ENCODE data around the gene THBS1.
A peak's percentile ranks its signal among the peaks of the same experiment; 100 is the strongest.

The THBS1 gene

GRCh38 chr15:39575180-39575579 lies 5.7 kb upstream of the THBS1 start:
- no peak for DNase-seq

GRCh38 chr15:39578851-39579486 lies 1.9 kb upstream of the THBS1 start:
- peak; percentile 32 for DNase-seq

- DNase-seq, result peak; percentile 72
Observed at GRCh38 chr15:39579487-39580116, 1.3 kb upstream of the THBS1 start.

GRCh38 chr15:39580117-39580484 lies 778 bp upstream of the THBS1 start:
- DNase-seq, result peak; percentile 97

- peak; percentile 54 for DNase-seq
Observed at GRCh38 chr15:39581242-39581792, 438 bp downstream of the THBS1 start.

- peak; percentile 43 for DNase-seq
Observed at GRCh38 chr15:39581793-39582285, 960 bp downstream of the THBS1 start.

GRCh38 chr15:39582286-39582976 lies 1.6 kb downstream of the THBS1 start:
- no peak for DNase-seq

GRCh38 chr15:39582977-39583595 lies 2.2 kb downstream of the THBS1 start:
- no peak for DNase-seq

GRCh38 chr15:39583596-39584265 lies 2.9 kb downstream of the THBS1 start:
- peak; percentile 24 for DNase-seq

DNA sequence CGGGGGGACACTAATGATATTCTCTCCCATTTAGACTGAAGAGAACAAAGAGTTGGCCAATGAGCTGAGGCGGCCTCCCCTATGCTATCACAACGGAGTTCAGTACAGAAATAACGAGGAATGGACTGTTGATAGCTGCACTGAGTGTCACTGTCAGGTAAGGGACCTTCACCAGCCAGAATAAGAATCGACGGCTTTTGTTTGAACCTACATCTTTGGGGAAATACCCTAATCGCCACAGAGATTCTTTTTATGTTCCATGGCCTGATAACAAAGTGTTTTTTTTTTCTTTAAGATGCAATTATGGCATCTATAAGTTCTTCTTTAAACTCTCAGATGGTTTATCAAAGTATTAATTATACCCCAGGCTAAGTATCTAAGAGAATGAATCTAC lies 3.4 kb downstream of the THBS1 start:
- no peak for DNase-seq

DNA sequence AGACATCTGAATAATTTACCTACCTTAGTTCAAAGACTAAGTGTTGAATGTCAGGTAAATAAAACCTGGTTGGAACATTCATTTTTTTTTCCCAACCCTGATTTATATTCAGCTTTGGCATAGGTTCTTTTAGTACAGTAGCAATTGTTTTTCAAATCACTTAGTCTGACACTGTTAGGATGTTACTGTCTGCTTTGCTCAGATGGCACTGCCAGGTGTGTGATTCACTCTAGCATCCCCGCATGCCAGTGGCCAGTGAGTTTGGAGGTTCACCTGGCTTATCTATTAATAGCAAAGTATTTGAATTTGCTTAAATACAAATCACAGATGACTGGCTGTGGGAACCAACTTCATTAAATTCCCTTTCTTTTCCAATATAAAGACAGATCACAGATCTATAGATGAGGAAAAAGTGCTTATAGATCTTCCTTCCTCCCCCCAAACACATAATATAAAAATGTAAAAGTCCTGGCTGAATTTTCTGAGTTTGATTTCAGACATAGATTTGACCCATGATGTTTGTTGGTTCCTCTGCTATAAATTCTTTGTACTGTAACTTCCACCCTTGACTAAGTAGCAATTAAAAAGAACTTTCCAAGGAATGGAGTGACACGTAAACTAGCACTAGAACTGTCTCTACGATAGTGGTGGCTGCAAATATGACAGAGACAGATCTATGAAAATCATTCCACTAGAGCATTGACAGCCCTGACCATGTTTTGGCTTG lies 3.9 kb downstream of the THBS1 start:
- DNase-seq, result no peak

DNA sequence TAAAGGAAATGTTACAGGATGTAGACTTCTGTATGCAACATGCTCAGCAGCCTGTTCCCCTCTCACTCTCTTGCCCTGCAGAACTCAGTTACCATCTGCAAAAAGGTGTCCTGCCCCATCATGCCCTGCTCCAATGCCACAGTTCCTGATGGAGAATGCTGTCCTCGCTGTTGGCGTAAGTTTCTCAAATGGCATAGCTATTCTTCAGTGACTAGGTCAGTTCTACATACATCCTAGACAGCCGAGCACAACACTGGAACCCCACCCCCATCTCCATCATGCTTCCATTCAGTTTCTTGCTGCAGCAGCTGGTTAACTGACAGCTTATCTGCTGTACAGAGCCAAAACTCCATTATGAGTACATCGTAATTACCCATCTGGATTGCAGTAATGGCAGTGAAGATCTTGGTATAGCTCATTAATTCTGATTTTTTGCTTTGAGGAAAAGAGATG lies 4.5 kb downstream of the THBS1 start:
- DNase-seq, result no peak

DNA sequence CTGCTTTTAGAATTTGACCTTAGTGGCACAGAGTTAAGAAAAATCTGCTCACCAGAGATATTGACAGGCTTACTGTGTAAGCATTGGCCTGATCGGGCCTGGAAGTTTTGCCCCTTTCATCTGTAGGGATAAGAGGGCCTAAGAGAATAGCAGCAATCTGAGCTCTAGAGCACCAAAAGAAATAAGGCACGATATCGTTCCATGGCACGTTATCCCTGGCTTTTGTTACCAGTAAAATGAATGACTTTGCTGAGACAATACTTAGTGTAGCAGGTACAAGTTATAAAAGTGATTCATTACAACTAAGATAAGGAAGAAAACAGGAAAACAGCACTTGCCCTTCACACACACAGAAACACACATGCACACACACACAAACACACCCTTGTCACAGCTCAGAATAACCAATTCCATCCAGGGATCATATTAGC lies 5.0 kb downstream of the THBS1 start:
- DNase-seq, result no peak

- DNase-seq, result peak; percentile 33
Observed at GRCh38 chr15:39586387-39587095, 5.7 kb downstream of the THBS1 start.

GRCh38 chr15:39587096-39587721 lies 6.3 kb downstream of the THBS1 start:
- no peak for DNase-seq

- DNase-seq, result no peak
Observed at GRCh38 chr15:39587731-39588530, 7.1 kb downstream of the THBS1 start.

DNA sequence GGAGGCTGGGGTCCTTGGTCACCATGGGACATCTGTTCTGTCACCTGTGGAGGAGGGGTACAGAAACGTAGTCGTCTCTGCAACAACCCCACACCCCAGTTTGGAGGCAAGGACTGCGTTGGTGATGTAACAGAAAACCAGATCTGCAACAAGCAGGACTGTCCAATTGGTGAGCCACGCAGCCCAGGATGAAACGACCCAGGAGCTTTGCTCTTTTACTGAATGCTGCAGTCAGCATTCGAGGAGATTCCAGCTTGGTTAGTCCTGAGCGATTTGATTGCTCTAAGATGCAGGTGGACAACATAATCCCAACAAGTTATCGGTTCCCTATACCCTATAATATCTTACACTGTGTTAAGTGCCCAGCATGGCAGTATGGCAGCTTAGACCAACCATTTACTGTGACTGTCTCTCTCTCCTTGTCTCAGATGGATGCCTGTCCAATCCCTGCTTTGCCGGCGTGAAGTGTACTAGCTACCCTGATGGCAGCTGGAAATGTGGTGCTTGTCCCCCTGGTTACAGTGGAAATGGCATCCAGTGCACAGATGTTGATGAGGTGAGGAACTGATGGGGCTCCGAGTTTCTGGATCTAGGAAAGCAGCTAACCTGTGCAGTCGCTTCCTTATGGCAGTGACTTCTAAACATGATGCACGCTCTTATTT lies 7.8 kb downstream of the THBS1 start:
- no peak for DNase-seq

- no peak for DNase-seq
Observed at GRCh38 chr15:39589193-39589814, 8.4 kb downstream of the THBS1 start.

Data from eye (tissue), 1 donor.